Esophagus squamous epithelium (tissue), 5 donors: ENCODE measurements around the gene ACTBL2. TPM values are rescaled to one million over a fixed set of nuclear protein-coding genes. Genes with fewer than 3 reads are reported as not detected.

Experiments used
- DNase-seq: peaks from one replicate; lab custom pipeline; 2025; lab: John Stamatoyannopoulos, UW
- H3K27ac ChIP-seq, 4 donors: fragments of 200-600 bp; sonication (generic); one replicate each; pipeline ENCODE4 v1.5.1; 2016 to 2019; ENCODE audit warnings: mild to moderate bottlenecking in 1 of 4
- H3K27me3 ChIP-seq, 4 donors: fragments of 200-600 bp; sonication (generic); 1 replicate in 3 of 4; 2 replicates in 1 of 4; pipeline versions ENCODE4 v1.5.1 to v1.6.0; 2017 to 2021; ENCODE audit warnings: antibody characterized with exemption in 1 of 4
- H3K36me3 ChIP-seq, 3 donors: fragments of 200-600 bp; sonication (generic); one replicate each; pipeline ENCODE4 v1.5.1; 2016 to 2019
- H3K4me1 ChIP-seq, 3 donors: fragments of 200-600 bp; sonication (generic); one replicate each; pipeline ENCODE4 v1.5.1; 2017 to 2019
- H3K4me3 ChIP-seq, 4 donors: fragments of 200-600 bp; sonication (generic); 1 replicate in 3 of 4; 2 replicates in 1 of 4; pipeline ENCODE4 v1.5.1; 2016 to 2019; ENCODE audit warnings: mild to moderate bottlenecking in 2 of 4, moderate library complexity in 1 of 4
- H3K9me3 ChIP-seq, 3 donors: fragments of 200-600 bp; sonication (generic); one replicate each; pipeline ENCODE4 v1.5.1; 2016 to 2019
- CTCF ChIP-seq, 6 experiments: fragments of 450-650 bp in 4 of 6; fragments of 200-600 bp in 2 of 6; sonication (generic) in 2 of 6; IDR thresholded peaks; one replicate each; pipeline ENCODE4 v1.5.1; 2016 to 2019; ENCODE audit warnings: antibody characterized with exemption in 6 of 6, mild to moderate bottlenecking in 4 of 6, moderate library complexity in 4 of 6
- POLR2A ChIP-seq, 4 donors: fragments of 450-650 bp; IDR thresholded peaks; one replicate each; pipeline ENCODE4 v1.6.1; 2017; ENCODE audit warnings: antibody characterized with exemption in 4 of 4, mild to moderate bottlenecking in 4 of 4, moderate library complexity in 3 of 4
- WGBS, 2 donors: methylation state at CpG; one replicate each; pipeline ENCODE4 v1.1.5; 2018; 5-methylcytosine and 5-hydroxymethylcytosine counted together
- intact Hi-C: fragments of 100-400 bp; cut with DNase I; formaldehyde crosslinking; loops from one replicate; pipeline ENCODE4 v1.15.0; 2022
- total RNA-seq, 4 donors: library from RNA; depleted of rRNA; stranded (reverse); fragments of >200 nt; gene quantifications; one replicate each; pipeline ENCODE4 v1.1.0, GENCODE V29; 2016
- donor health status: DM: yes; HTN: yes; CAD: no.

ACTBL2 gene
- total RNA-seq, 4 donors from 2014 or later: not detected

GRCh38 chr5:57458443-57458842 lies 24.2 kb downstream of the ACTBL2 start:
- intact Hi-C loops: no loop called here
- no peak for DNase-seq
- Histone ChIP-seq H3K9me3 (no peaks in the 10 kb centered on the region), H3K36me3 (no peaks in the 10 kb centered on the region), H3K27me3 (no peaks in the 10 kb centered on the region), H3K27ac (no peak overlapping the region), H3K4me3 (no peak overlapping the region), H3K4me1 (peaks cover 0 to 11% (median 0%) of the 10 kb centered on the region in 3 donors)
- TF ChIP-seq CTCF (IDR thresholded peaks at IDR 0.05) (no peak), POLR2A (IDR thresholded peaks at IDR 0.05) (no peak)

DNA sequence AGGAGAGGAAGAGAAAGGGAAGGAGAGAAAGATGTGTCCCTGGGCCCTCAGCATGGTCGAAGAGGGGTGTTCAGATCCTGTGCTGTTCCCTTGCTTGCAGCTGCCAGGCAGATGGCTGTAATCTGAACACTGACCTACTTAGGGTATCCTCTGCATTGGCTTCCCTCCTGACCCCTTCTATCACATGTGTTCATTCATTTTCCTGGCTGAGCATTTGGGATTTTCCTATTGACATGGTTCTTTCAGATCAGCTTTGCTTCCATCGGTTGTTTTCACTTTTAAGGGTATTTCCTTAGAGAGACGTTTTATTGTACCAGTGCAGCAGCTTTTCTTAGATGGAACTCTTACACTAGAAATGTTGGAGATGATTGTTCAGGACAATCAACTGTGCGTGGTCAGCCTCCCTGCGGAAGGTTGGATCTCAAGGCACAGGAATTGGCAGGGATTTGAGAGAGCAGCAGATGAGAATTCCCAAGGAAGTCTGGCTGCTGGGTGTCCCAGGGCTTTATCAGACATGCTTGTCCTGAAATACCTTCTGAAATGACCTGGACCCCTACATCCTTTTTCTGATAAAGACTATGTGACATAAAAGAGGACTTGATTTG lies 26.0 kb downstream of the ACTBL2 start:
- peaks cover 0 to 24% (median 0%) of the 10 kb centered on the region in 3 donors for H3K4me1 ChIP-seq
- H3K4me3 ChIP-seq: no peak overlapping the region
- TF ChIP-seq POLR2A (IDR thresholded peaks at IDR 0.05) (no peak), CTCF (IDR thresholded peaks at IDR 0.05) (no peak)
- H3K27ac ChIP-seq: no peak overlapping the region
- H3K27me3 ChIP-seq: no peaks in the 10 kb centered on the region
- H3K9me3 ChIP-seq: no peaks in the 10 kb centered on the region
- no peak for DNase-seq
- no peaks in the 10 kb centered on the region for H3K36me3 ChIP-seq
- intact Hi-C loops: no loop called here
- 64 to 78% methylated on average over 5 of the region's 5 CpGs for WGBS, 2 donors

- Histone ChIP-seq H3K4me1 (peaks cover 0 to 30% (median 0%) of the 10 kb centered on the region in 3 donors), H3K27ac (no peak overlapping the region), H3K27me3 (no peaks in the 10 kb centered on the region), H3K9me3 (no peaks in the 10 kb centered on the region), H3K36me3 (no peaks in the 10 kb centered on the region), H3K4me3 (no peak overlapping the region)
- no peak for DNase-seq
- 65 to 80% methylated on average over 16 of the region's 16 CpGs for WGBS, 2 donors
- TF ChIP-seq CTCF (IDR thresholded peaks at IDR 0.05) (no peak), POLR2A (IDR thresholded peaks at IDR 0.05) (no peak)
- intact Hi-C loops: no loop called here
These were observed 26.8 kb downstream of the ACTBL2 start for GRCh38 chr5:57455511-57456455.

- H3K27me3 ChIP-seq: no peaks in the 10 kb centered on the region
- no peaks in the 10 kb centered on the region for H3K9me3 ChIP-seq
- no peak for DNase-seq
- H3K27ac ChIP-seq: no peak overlapping the region
- TF ChIP-seq CTCF (IDR thresholded peaks at IDR 0.05): no peak
- no peak for TF ChIP-seq POLR2A (IDR thresholded peaks at IDR 0.05)
- no peak overlapping the region for H3K4me3 ChIP-seq
- no peaks in the 10 kb centered on the region for H3K36me3 ChIP-seq
- H3K4me1 ChIP-seq: peaks cover 0 to 30% (median 0%) of the 10 kb centered on the region in 3 donors
- intact Hi-C loops: no loop called here
These were observed 27.7 kb downstream of the ACTBL2 start for GRCh38 chr5:57454896-57455295.

DNA sequence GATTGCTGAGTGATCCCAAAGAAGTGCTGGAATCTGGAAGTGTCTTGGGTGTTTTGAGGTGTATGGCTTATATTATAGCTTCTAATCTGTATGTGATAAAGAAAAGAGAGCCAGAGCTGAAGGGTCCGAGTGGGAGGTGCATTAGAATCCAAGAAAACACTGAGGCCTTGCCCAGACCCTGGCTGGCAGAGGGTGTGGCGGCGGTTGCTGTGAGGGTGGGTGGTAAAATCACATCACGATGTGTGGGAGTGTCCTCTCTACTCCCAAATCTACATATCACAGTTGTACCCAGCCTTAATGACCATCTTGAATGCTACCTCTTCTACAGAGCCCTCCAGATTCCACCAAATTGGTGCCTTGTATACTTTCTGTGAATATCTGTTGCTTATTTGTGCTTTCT lies 28.9 kb downstream of the ACTBL2 start:
- H3K36me3 ChIP-seq: no peaks in the 10 kb centered on the region
- peak overlapping the region in 2 of 4 donors; percentile 20 to 61 for H3K27ac ChIP-seq
- no peak overlapping the region for H3K4me3 ChIP-seq
- H3K27me3 ChIP-seq: no peaks in the 10 kb centered on the region
- intact Hi-C loops: no loop called here
- TF ChIP-seq CTCF (IDR thresholded peaks at IDR 0.05): no peak
- TF ChIP-seq POLR2A (IDR thresholded peaks at IDR 0.05): no peak
- no peak for DNase-seq
- peaks cover 0 to 30% (median 0%) of the 10 kb centered on the region in 3 donors for H3K4me1 ChIP-seq
- no peaks in the 10 kb centered on the region for H3K9me3 ChIP-seq
- 78 to 81% methylated on average over 4 of the region's 4 CpGs for WGBS, 2 donors
